Parathyroid adenoma (tissue), 2 donors: ENCODE results near the gene GNMT.

Experiments
- H2AFZ ChIP-seq: fragments of 300-600 bp; sonication (generic); one replicate; pipeline ENCODE4 v1.7.0; 2017; ENCODE audit warnings: antibody characterized with exemption, mild to moderate bottlenecking
- H3K27ac ChIP-seq: fragments of 300-600 bp; sonication (generic); one replicate; pipeline ENCODE4 v1.7.0; 2017
- H3K27me3 ChIP-seq: fragments of 300-600 bp; sonication (generic); one replicate; pipeline ENCODE4 v1.7.0; 2017; ENCODE audit warnings: low read length; ENCODE audit not compliant: control insufficient read depth, insufficient read depth
- H3K36me3 ChIP-seq: fragments of 300-600 bp; sonication (generic); one replicate; pipeline ENCODE4 v1.7.0; 2017; ENCODE audit warnings: low read length; ENCODE audit not compliant: control insufficient read depth, insufficient read depth
- H3K4me1 ChIP-seq: fragments of 300-600 bp; sonication (generic); one replicate; pipeline ENCODE4 v1.7.0; 2017; ENCODE audit warnings: control low read depth
- H3K4me2 ChIP-seq: fragments of 300-600 bp; sonication (generic); one replicate; pipeline ENCODE4 v1.7.0; 2017; ENCODE audit warnings: low read length
- H3K4me3 ChIP-seq: fragments of 300-600 bp; sonication (generic); one replicate; pipeline ENCODE4 v1.7.0; 2017; ENCODE audit warnings: low read depth, low read length
- H3K79me2 ChIP-seq: fragments of 300-600 bp; sonication (generic); one replicate; pipeline ENCODE4 v1.7.0; 2017; ENCODE audit warnings: control low read depth
- H3K9ac ChIP-seq: fragments of 300-600 bp; sonication (generic); one replicate; pipeline ENCODE4 v1.7.0; 2017; ENCODE audit warnings: mild to moderate bottlenecking
- H3K9me3 ChIP-seq: fragments of 300-600 bp; sonication (generic); one replicate; pipeline ENCODE4 v1.7.0; 2017; ENCODE audit warnings: low read length; ENCODE audit not compliant: control insufficient read depth
- TF ChIP-seq, protein P1 (sequence below): fragments of 300-600 bp; sonication (generic); IDR thresholded peaks from one replicate; pipeline ENCODE4 v1.7.0; 2017; ENCODE audit warnings: antibody characterized with exemption, mild to moderate bottlenecking
- donor health status: primary hyperparathyroidism.

Gene GNMT

DNA sequence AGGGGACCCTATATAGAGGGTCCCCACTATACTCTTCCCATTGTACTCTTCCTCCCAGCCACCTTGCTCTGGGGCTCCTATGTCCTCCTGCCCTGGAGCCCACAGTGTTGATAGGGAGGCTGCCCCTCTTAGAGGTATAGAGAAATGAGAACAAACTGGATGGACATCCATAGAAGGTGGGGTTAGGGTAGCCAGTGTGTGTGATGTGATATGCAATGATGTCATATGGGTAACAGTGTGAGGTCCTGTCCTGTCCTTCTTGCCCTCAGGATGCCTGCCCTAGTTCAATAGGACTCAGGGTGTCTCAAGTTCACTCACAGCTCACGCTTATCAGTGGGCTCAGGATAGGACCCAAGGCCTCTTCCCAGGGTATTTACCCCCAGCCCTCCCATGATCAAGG is 44.3 kb upstream of the GNMT start:
- Histone ChIP-seq H3K9ac (no peak overlapping the region), H3K4me1 (no peaks in the 10 kb centered on the region), H3K4me3 (no peak overlapping the region), H3K36me3 (no peaks in the 10 kb centered on the region), H3K79me2 (no peaks in the 10 kb centered on the region), H3K9me3 (no peaks in the 10 kb centered on the region), H3K4me2 (no peak overlapping the region), H2AFZ (no peak overlapping the region), H3K27me3 (no peaks in the 10 kb centered on the region), H3K27ac (no peak overlapping the region)
- TF ChIP-seq, protein P1, sequence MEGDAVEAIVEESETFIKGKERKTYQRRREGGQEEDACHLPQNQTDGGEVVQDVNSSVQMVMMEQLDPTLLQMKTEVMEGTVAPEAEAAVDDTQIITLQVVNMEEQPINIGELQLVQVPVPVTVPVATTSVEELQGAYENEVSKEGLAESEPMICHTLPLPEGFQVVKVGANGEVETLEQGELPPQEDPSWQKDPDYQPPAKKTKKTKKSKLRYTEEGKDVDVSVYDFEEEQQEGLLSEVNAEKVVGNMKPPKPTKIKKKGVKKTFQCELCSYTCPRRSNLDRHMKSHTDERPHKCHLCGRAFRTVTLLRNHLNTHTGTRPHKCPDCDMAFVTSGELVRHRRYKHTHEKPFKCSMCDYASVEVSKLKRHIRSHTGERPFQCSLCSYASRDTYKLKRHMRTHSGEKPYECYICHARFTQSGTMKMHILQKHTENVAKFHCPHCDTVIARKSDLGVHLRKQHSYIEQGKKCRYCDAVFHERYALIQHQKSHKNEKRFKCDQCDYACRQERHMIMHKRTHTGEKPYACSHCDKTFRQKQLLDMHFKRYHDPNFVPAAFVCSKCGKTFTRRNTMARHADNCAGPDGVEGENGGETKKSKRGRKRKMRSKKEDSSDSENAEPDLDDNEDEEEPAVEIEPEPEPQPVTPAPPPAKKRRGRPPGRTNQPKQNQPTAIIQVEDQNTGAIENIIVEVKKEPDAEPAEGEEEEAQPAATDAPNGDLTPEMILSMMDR, result no peak

DNA sequence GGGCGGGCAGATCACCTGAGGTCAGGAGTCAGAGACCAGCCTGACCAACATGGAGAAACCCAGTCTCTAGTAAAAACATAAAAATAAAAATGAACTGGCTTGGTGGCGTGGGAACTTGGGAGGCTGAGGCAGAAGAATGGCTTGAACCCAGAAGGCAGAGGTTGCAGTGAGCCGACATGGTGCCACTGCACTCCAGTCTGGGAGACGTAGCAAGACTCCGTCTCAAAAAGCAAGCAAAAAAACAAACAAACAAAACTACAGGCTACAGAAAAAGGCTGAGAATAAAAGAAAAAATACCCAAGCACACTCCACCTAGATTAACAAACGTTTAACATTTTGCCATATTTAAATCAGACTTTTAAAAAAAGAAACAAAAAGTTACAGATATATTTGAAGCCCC is 38.8 kb upstream of the GNMT start:
- Histone ChIP-seq H3K4me3 (no peak overlapping the region), H3K9me3 (no peaks in the 10 kb centered on the region), H2AFZ (no peak overlapping the region), H3K4me1 (no peaks in the 10 kb centered on the region), H3K36me3 (no peaks in the 10 kb centered on the region), H3K27ac (no peak overlapping the region), H3K79me2 (no peaks in the 10 kb centered on the region), H3K9ac (no peak overlapping the region), H3K4me2 (no peak overlapping the region), H3K27me3 (no peaks in the 10 kb centered on the region)
- TF ChIP-seq, protein P1, result no peak

DNA sequence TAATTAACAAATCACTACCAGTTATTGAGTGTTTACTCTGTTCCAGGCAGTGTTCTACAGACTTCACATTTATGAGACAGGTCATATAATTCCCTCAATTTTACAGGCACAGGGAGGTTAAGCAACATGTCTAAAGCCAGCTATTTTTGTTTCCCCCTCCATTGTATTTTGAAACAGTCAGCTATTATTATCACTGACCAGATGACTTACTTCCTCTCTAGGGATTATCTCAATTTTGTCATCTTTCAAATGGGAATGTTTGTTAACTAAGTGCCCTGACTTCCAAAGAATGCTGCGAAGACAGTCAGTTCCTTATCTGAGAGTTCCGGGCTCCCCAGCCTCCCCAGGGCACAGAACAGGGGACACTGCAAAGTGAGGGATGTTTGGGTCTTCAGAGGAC is 36.9 kb upstream of the GNMT start:
- no peak overlapping the region for H3K4me2 ChIP-seq
- no peak overlapping the region for H3K9ac ChIP-seq
- no peaks in the 10 kb centered on the region for H3K36me3 ChIP-seq
- H3K4me3 ChIP-seq, result no peak overlapping the region
- TF ChIP-seq, protein P1, result no peak
- H3K4me1 ChIP-seq, result peaks cover 2% of the 10 kb centered on the region
- H3K27me3 ChIP-seq, result no peaks in the 10 kb centered on the region
- no peaks in the 10 kb centered on the region for H3K9me3 ChIP-seq
- no peak overlapping the region for H2AFZ ChIP-seq
- H3K79me2 ChIP-seq, result no peaks in the 10 kb centered on the region
- H3K27ac ChIP-seq, result no peak overlapping the region

DNA sequence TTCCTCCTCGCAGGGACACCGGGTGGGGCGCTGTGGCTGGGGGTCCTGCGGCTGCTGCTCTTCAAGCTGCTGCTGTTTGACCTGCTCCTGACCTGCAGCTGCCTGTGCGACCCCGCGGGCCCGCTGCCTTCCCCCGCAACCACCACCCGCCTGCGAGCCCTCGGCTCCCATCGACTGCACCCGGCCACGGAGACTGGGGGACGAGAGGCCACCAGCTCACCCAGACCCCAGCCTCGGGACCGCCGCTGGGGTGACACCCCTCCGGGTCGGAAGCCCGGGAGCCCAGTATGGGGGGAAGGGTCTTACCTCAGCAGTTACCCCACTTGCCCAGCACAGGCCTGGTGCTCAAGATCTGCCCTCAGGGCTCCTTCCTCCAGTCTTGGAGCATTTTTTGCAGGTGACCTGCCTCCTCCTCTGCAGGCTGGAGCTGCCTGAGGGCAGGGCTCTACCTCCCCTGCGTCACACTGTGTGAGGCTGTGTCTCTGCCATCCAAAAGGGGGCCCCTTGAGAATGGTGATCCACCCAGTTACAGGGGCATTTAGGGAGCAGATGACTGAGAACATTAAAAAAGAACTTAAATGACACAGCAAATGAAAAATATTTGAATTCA is 35.2 kb upstream of the GNMT start:
- Histone ChIP-seq H3K4me3 (no peak overlapping the region), H2AFZ (no peak overlapping the region), H3K79me2 (no peaks in the 10 kb centered on the region), H3K4me2 (no peak overlapping the region), H3K9ac (no peak overlapping the region), H3K27me3 (no peaks in the 10 kb centered on the region), H3K36me3 (no peaks in the 10 kb centered on the region), H3K27ac (no peak overlapping the region), H3K4me1 (peaks cover 3% of the 10 kb centered on the region), H3K9me3 (no peaks in the 10 kb centered on the region)
- TF ChIP-seq, protein P1, result no peak
